Measurements from ENCODE around the gene THRAP3. TPM values are rescaled to one million over a fixed set of nuclear protein-coding genes. Genes with fewer than 3 reads are reported as not detected.

The THRAP3 gene
- total and polyA plus RNA-seq, 12 donors, result 22.8 to 109 (median 98.9) TPM

GRCh38 chr1:36303244-36303643 lies 79.0 kb downstream of the THRAP3 start:
- Histone ChIP-seq H3K36me3 (peaks cover 0 to 74% (median 52%) of the 10 kb centered on the region in 9 donors), H3K27me3 (no peaks in the 10 kb centered on the region), H3K9me3 (no peaks in the 10 kb centered on the region), H3K4me3 (no peak overlapping the region), H3K4me1 (peaks cover 4 to 57% (median 22%) of the 10 kb centered on the region in 9 donors), H3K27ac (no peak overlapping the region)
- intact Hi-C loops (cut with DNase I), result loop anchor here in 3 of 10 donors (10.0 kb wide), 2 partner anchors 62 to 112 kb away; no protein-coding TSS in a partner anchor
- ATAC-seq (no peak), DNase-seq (no peak)
- TF ChIP-seq, protein P1, sequence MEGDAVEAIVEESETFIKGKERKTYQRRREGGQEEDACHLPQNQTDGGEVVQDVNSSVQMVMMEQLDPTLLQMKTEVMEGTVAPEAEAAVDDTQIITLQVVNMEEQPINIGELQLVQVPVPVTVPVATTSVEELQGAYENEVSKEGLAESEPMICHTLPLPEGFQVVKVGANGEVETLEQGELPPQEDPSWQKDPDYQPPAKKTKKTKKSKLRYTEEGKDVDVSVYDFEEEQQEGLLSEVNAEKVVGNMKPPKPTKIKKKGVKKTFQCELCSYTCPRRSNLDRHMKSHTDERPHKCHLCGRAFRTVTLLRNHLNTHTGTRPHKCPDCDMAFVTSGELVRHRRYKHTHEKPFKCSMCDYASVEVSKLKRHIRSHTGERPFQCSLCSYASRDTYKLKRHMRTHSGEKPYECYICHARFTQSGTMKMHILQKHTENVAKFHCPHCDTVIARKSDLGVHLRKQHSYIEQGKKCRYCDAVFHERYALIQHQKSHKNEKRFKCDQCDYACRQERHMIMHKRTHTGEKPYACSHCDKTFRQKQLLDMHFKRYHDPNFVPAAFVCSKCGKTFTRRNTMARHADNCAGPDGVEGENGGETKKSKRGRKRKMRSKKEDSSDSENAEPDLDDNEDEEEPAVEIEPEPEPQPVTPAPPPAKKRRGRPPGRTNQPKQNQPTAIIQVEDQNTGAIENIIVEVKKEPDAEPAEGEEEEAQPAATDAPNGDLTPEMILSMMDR (IDR thresholded peaks at IDR 0.05), result no peak
- WGBS, 2 donors, result 72% methylated on average over 5 of the region's 5 CpGs

DNA sequence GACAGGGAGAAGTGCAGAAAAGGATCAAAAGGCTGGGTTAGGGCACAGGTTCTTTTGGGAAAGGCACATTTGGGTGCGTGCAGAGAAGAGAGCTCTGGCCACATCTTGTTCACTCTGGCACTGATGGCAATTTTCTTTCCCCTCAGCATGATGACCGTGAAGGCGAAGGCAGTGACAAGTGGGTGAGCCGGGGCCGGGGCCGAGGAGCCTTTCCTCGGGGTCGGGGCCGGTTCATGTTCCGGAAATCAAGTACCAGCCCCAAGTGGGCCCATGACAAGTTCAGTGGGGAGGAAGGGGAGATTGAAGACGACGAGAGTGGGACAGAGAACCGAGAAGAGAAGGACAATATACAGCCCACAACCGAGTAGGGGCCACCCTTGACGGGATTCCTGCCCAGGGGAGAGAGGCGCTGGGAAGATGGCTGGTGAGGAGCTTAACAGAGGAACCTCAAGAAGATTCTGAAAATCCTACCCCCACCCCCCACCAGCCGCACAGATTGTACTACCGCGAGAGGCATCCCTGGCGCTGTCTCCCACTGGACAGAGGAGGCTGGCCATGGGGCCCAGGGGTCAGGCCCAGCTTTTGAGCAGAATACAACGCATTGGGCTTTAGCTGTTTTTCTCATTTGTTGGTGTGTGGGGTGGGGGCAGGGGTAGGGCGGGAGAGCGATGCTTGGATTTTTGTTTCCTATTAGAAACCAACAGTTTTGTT lies 79.6 kb downstream of the THRAP3 start:
- Histone ChIP-seq H3K9me3 (no peaks in the 10 kb centered on the region), H3K36me3 (peaks cover 0 to 68% (median 46%) of the 10 kb centered on the region in 9 donors), H3K4me1 (peaks cover 4 to 55% (median 22%) of the 10 kb centered on the region in 9 donors), H3K4me3 (no peak overlapping the region), H3K27ac (no peak overlapping the region), H3K27me3 (no peaks in the 10 kb centered on the region)
- intact Hi-C loops (cut with DNase I), result loop anchor here in 3 of 10 donors (10.0 kb wide), 2 partner anchors 61 to 111 kb away; no protein-coding TSS in a partner anchor
- WGBS, 2 donors, result 91 to 92% methylated on average over 23 of the region's 23 CpGs
- DNase-seq (no peak), ATAC-seq (no peak)
- TF ChIP-seq, protein P1 (IDR thresholded peaks at IDR 0.05), result no peak

- DNase-seq, result no peak
- peaks cover 0 to 66% (median 46%) of the 10 kb centered on the region in 9 donors for H3K36me3 ChIP-seq
- no peaks in the 10 kb centered on the region for H3K9me3 ChIP-seq
- no peaks in the 10 kb centered on the region for H3K27me3 ChIP-seq
- ATAC-seq, result no peak
- H3K4me3 ChIP-seq, result no peak overlapping the region
- H3K4me1 ChIP-seq, result peaks cover 4 to 48% (median 20%) of the 10 kb centered on the region in 9 donors
- 79 to 89% methylated on average over 7 of the region's 7 CpGs for WGBS, 2 donors
- intact Hi-C loops (cut with DNase I), result loop anchor here in 3 of 10 donors (10.0 kb wide), 2 partner anchors 60 to 110 kb away; no protein-coding TSS in a partner anchor
- H3K27ac ChIP-seq, result no peak overlapping the region
- TF ChIP-seq, protein P1 (IDR thresholded peaks at IDR 0.05), result no peak
These were observed 80.3 kb downstream of the THRAP3 start for GRCh38 chr1:36304521-36304920.

- 76 to 80% methylated on average over 10 of the region's 10 CpGs for WGBS, 2 donors
- Histone ChIP-seq H3K36me3 (peaks cover 0 to 62% (median 43%) of the 10 kb centered on the region in 9 donors), H3K27ac (peak overlapping the region in 8 of 10 donors; percentile 76 to 91 (median 80)), H3K27me3 (no peaks in the 10 kb centered on the region), H3K9me3 (no peaks in the 10 kb centered on the region), H3K4me1 (peaks cover 4 to 41% (median 20%) of the 10 kb centered on the region in 9 donors), H3K4me3 (no peak overlapping the region)
- intact Hi-C loops (cut with DNase I), result loop anchor here in 4 of 10 donors (5.0 to 10.0 kb wide), 3 partner anchors 60 to 110 kb away; no protein-coding TSS in a partner anchor
- DNase-seq (no peak), ATAC-seq (no peak)
- TF ChIP-seq, protein P1 (IDR thresholded peaks at IDR 0.05), result no peak
These were observed 81.0 kb downstream of the THRAP3 start for GRCh38 chr1:36304970-36305914.
